ENCODE data around the gene GPD2. TPM values are rescaled to one million over a fixed set of nuclear protein-coding genes. Genes with fewer than 3 reads are reported as not detected.

GPD2 gene
- total and polyA plus RNA-seq, 2 donors (not counting 1 experiment from before 2014, with no cell fraction given), result 21.6 to 46.6 TPM

DNA sequence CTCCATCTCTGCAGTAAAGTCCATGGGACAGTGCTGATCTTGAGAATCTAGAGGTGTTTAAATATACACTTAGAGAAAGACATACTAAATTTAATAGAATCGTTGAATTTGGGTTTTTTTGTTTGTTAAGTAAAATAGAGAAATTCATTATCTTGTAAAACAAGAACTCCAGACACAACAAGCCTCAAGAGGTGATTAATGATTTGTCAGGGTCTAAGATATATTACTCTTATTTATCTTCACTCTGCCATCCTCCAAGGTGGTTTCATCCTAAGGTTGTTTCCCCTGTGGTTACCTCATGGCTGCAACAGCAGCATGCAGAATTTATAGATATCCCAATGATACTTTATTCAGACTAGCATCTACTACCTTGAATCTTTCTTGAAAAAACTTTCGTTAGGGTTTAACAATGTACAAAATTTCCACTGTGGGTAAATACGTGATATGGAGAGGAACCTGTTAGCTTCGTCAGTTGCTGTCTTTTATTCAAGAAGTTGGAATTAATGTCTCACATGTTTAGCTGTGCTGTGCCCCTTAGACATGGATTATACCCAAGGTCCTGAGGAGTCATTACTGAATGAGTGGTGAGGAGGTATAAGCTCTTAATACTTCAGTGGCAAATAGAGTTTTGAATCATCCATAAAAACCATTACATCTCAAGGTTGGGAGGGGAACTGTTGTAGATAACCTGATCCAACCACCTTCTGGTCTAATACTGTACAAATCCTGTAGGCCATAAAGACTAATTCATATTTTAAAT, 128.0 kb downstream of the GPD2 start:
- Histone ChIP-seq H3K79me2 (ENCODE audit: control insufficient read depth, insufficient read depth, low read length) (no peaks in the 10 kb centered on the region), H3K9me3 (ENCODE audit: control insufficient read depth, insufficient read depth, low read depth, low read length) (no peaks in the 10 kb centered on the region), H3K36me3 (ENCODE audit: control insufficient read depth, insufficient read depth, low read length) (no peaks in the 10 kb centered on the region), H4K20me1 (ENCODE audit: control insufficient read depth, extremely low read depth, insufficient read depth, low read length) (no peaks in the 10 kb centered on the region), H3K4me2 (ENCODE audit: extremely low read depth, insufficient read depth, low read length) (no peak overlapping the region), H2AFZ (ENCODE audit: low read length) (no peak overlapping the region), H3K27me3 (ENCODE audit: control insufficient read depth, insufficient read depth, low read length) (no peaks in the 10 kb centered on the region), H3K4me1 (ENCODE audit: control insufficient read depth, extremely low read depth, insufficient read depth, low read length) (no peaks in the 10 kb centered on the region), H3K27ac (ENCODE audit: insufficient read depth, low read length) (no peak overlapping the region), H3K4me3 (replicated peaks in 1 of 4; ENCODE audit: control extremely low read depth in 1 of 4, insufficient read depth in 1 of 4, low read depth in 3 of 4, low read length in 4 of 4) (no peak overlapping the region), H3K9ac (ENCODE audit: insufficient read depth, low read length) (no peak overlapping the region)
- DNase-seq (ENCODE audit: low read depth in 2 of 2), result peak in 1 of 2 donors; percentile 10
- TF ChIP-seq CTCF (conservative IDR thresholded peaks at IDR 0.05 in 1 of 2, IDR thresholded peaks at IDR 0.05 in 1 of 2; ENCODE audit: low read depth in 1 of 2, low read length in 2 of 2) (no peak), EZH2 (IDR thresholded peaks at IDR 0.05; ENCODE audit: low read length, missing control alignments) (no peak)

DNA sequence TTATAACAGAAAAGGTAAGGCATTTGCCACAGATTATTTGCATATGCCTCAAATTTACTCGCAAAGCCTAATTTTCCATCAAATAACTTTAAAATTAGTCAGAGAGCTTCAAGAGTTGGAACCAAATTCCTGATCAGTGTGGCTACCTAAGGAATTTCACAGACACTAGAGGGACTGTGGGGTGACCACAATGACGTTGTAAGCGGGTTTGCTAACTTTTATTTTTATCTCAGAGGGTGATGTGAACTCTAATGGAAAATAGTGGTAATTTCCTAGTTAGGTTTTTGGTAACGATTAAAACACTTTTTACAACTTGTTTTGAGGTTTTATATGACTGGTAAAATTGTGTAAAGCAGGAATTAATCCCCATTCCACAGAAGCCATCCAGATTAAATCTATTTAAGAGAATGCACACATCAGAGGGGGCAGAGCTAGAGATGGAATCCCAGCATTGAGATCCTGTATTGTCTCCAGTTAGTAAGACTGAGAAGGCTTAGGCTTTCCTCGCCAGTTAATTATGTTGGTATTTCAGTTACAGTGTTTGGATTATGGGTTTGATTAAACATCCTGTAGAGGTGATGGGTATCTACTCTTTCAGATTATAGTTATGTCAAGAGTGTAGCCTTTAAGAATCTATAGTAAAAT, 129.0 kb downstream of the GPD2 start:
- no peak overlapping the region for H3K9ac ChIP-seq (ENCODE audit: insufficient read depth, low read length)
- H4K20me1 ChIP-seq (ENCODE audit: control insufficient read depth, extremely low read depth, insufficient read depth, low read length), result no peaks in the 10 kb centered on the region
- H3K4me2 ChIP-seq (ENCODE audit: extremely low read depth, insufficient read depth, low read length), result no peak overlapping the region

More for the DNA sequence above, 129.0 kb downstream of the GPD2 start:
- Histone ChIP-seq H3K9me3 (ENCODE audit: control insufficient read depth, insufficient read depth, low read depth, low read length) (no peaks in the 10 kb centered on the region), H3K79me2 (ENCODE audit: control insufficient read depth, insufficient read depth, low read length) (no peaks in the 10 kb centered on the region), H3K36me3 (ENCODE audit: control insufficient read depth, insufficient read depth, low read length) (no peaks in the 10 kb centered on the region), H3K27me3 (ENCODE audit: control insufficient read depth, insufficient read depth, low read length) (no peaks in the 10 kb centered on the region), H3K4me1 (ENCODE audit: control insufficient read depth, extremely low read depth, insufficient read depth, low read length) (no peaks in the 10 kb centered on the region), H2AFZ (ENCODE audit: low read length) (no peak overlapping the region), H3K4me3 (replicated peaks in 1 of 4; ENCODE audit: control extremely low read depth in 1 of 4, insufficient read depth in 1 of 4, low read depth in 3 of 4, low read length in 4 of 4) (no peak overlapping the region), H3K27ac (ENCODE audit: insufficient read depth, low read length) (peak overlapping the region; percentile 58)
- peak; percentile 55 to 98 for DNase-seq (ENCODE audit: low read depth in 2 of 2)
- TF ChIP-seq EZH2 (IDR thresholded peaks at IDR 0.05; ENCODE audit: low read length, missing control alignments), result no peak
- no peak for TF ChIP-seq CTCF (conservative IDR thresholded peaks at IDR 0.05 in 1 of 2, IDR thresholded peaks at IDR 0.05 in 1 of 2; ENCODE audit: low read depth in 1 of 2, low read length in 2 of 2)
